Progenitor cell of endocrine pancreas (in vitro differentiated cells): ENCODE data around the gene ABCB9. TPM values are rescaled to one million over a fixed set of nuclear protein-coding genes. Genes with fewer than 3 reads are reported as not detected.

Experiments
- DNase-seq: peaks from one replicate; pipeline ENCODE4 v3.0.0; 2021; ENCODE audit warnings: low spot score; ENCODE audit not compliant: unreplicated experiment
- H3K27ac Mint-ChIP-seq: 2 replicates; pipeline ENCODE4 v1.8.0; 2021; ENCODE audit warnings: mild to moderate bottlenecking, moderate library complexity, mixed read lengths
- H3K27me3 Mint-ChIP-seq: 2 replicates; pipeline ENCODE4 v1.8.0; 2021; ENCODE audit warnings: mixed read lengths
- H3K36me3 Mint-ChIP-seq: 2 replicates; pipeline ENCODE4 v1.8.0; 2022; ENCODE audit warnings: mixed read lengths; ENCODE audit not compliant: insufficient read depth
- H3K4me1 Mint-ChIP-seq: 2 replicates; pipeline ENCODE4 v1.8.0; 2021; ENCODE audit warnings: low read depth, mixed read lengths
- H3K4me3 Mint-ChIP-seq: 2 replicates; pipeline ENCODE4 v1.8.0; 2021; ENCODE audit warnings: low read depth, mild to moderate bottlenecking, moderate library complexity, mixed read lengths
- H3K9me3 Mint-ChIP-seq: 2 replicates; pipeline ENCODE4 v1.8.0; 2021; ENCODE audit warnings: low read depth, mixed read lengths
- total RNA-seq: library from RNA; stranded (reverse); gene quantifications from 2 replicates; pipeline ENCODE4 v1.2.1, GENCODE V29; 2021
- TF ChIP-seq, protein P1 (sequence below): fragments of 200-600 bp; sonication (generic); IDR thresholded peaks from one replicate; pipeline ENCODE4 v1.5.0; 2021; ENCODE audit warnings: antibody characterized with exemption, mild to moderate bottlenecking; ENCODE audit not compliant: unreplicated experiment

The ABCB9 gene
- total RNA-seq, 1 donor from 2014 or later: 10.4 TPM

DNA sequence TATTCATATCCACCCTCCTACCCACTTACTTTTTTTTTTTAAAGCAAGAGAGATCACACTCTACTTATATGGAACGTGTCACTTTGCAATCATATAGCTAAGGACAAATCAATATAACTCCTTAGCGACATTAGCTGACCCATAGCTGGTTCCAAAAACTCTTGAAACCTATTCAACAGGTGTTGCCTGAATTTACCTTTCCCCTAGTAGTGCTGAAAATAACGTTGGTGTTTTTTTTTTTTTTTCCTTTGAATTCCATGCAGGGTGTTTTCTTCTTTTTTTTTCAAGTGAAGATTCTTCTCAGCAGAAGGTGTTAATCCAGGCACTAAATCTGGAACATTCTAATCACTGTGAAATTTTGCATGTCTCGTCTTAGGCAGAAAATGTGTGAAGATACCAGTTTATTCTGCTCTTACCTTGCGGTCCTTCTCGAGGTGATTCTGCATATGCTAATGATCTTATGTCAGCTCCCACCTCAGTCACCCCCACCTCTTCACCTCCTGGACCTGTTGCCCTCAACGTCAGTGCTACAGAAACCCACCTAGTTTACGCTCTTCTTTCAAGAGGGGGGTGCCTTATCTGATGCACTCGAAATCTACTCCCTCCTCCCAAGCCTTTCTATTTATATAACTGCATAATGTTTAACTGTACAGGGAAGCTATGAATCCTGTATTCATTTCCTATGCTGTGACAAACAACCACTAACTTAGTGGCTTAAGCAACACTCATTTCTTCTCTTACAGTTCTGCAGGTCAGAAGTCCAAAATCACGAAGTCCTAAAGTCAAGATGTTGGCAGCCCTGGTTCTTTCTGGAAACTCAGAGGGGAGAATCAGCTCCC lies 63.2 kb downstream of the ABCB9 start:
- Mint-ChIP-seq H3K27ac (no peak overlapping the region), H3K4me1 (peaks cover 19% of the 10 kb centered on the region), H3K27me3 (peaks cover 2% of the 10 kb centered on the region), H3K36me3 (no peaks in the 10 kb centered on the region), H3K9me3 (no peaks in the 10 kb centered on the region), H3K4me3 (no peak overlapping the region)
- no peak for DNase-seq
- TF ChIP-seq, protein P1, sequence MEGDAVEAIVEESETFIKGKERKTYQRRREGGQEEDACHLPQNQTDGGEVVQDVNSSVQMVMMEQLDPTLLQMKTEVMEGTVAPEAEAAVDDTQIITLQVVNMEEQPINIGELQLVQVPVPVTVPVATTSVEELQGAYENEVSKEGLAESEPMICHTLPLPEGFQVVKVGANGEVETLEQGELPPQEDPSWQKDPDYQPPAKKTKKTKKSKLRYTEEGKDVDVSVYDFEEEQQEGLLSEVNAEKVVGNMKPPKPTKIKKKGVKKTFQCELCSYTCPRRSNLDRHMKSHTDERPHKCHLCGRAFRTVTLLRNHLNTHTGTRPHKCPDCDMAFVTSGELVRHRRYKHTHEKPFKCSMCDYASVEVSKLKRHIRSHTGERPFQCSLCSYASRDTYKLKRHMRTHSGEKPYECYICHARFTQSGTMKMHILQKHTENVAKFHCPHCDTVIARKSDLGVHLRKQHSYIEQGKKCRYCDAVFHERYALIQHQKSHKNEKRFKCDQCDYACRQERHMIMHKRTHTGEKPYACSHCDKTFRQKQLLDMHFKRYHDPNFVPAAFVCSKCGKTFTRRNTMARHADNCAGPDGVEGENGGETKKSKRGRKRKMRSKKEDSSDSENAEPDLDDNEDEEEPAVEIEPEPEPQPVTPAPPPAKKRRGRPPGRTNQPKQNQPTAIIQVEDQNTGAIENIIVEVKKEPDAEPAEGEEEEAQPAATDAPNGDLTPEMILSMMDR: no peak

DNA sequence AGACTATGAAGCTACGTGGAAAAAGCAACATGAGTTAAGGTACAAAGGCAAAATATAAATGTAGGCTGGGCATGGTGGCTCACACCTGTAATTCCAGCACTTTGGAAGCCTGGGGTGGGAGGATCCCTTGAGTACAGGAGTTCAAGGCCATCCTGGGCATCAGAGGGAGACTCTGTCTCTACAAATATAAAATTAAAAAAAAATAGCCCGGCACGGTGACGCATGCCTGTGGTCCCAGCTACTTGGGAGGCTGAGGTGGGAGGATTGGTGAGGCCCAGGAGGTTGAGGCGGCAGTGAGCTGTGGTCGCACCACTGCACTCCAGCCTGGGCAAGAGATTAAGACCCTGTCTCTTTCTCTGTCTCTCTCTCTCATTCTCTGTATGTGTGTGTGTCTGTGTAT lies 66.4 kb downstream of the ABCB9 start:
- DNase-seq: no peak
- Mint-ChIP-seq H3K27ac (peak overlapping the region; percentile 20), H3K4me3 (no peak overlapping the region), H3K27me3 (peaks cover 8% of the 10 kb centered on the region), H3K4me1 (peaks cover 25% of the 10 kb centered on the region), H3K9me3 (peaks cover 5% of the 10 kb centered on the region), H3K36me3 (no peaks in the 10 kb centered on the region)
- TF ChIP-seq, protein P1: no peak

DNA sequence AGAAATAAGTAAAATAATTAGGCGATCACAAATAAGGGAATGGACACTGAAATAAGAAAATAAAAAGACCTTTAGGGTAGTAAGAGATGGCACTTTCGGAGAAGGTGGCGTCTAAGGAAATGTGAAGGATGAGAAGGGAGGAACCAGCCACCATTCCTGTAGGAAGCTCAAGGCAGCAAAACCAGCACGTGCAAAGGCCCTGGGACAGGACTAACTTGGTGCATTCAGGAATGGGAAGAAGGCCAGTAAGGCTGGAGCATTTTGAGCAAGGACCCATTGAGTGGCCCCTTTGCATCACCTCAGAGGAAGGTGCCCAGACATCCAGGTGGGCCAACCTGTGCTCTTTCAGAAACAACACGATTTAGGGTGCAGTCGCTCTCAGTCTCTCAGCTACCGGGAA lies 69.6 kb downstream of the ABCB9 start:
- no peak for DNase-seq
- peaks cover 5% of the 10 kb centered on the region for H3K9me3 Mint-ChIP-seq
- H3K4me1 Mint-ChIP-seq: peaks cover 40% of the 10 kb centered on the region
- peak overlapping the region; percentile 95 for H3K27ac Mint-ChIP-seq
- H3K36me3 Mint-ChIP-seq: no peaks in the 10 kb centered on the region
- peak overlapping the region; percentile 94 for H3K4me3 Mint-ChIP-seq
- H3K27me3 Mint-ChIP-seq: peaks cover 6% of the 10 kb centered on the region
- TF ChIP-seq, protein P1: no peak

DNA sequence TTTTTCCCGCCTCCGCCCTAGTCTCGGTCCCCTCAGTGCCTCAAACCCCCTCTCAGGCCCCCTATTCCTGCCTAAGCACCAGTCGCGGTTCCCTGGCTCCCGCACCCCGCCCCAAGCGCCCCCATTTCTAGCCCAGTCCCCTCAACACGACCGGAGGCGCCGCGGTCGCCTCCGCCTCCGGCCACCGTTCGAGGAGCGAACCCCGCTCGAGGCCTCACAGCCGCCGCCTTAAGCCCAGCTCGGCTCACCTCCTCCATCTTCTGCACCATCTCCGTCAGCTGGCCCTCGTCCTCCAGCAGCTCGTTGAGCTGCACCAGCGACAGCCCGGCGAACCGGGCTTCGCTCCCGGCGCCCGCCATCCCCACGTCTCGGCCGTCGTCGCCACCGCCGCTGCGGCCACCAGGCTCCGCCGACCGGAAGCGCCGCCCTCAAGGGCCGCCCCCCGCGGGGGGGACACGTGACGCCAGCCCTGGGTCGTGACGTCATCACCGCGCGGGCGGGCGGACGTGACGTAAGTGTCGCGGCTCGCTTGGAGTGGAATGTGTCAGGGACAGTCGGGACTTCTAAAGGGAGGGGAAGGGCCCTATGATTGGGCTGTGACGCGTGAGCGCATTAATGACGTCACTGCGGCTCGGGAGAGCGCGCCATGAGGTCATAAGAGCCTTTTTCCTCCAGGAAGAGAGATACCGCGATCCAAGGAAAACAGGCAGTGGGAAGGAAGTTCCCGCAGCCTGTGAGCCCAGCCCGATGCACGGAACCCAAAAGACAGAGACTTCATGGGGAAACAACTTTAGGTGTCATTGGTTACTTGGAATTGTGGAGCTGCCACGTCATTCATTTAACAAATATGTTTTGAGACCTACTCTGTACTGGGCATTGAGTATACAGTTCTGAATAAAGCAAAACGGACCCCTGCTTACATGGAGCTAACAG lies 70.3 kb downstream of the ABCB9 start, which contains the start of gene VPS37B:
VPS37B (minus strand) TSS at position 421 of the 933 bp plus-strand sequence; CDS start at position 359, 62 bp downstream.
- peak within 1 kb of the TSS; percentile 94 for H3K4me3 Mint-ChIP-seq
- H3K4me1 Mint-ChIP-seq: peaks cover 44% of the 10 kb centered on the region
- DNase-seq: peak; percentile 71
- no peaks in the 10 kb centered on the region for H3K36me3 Mint-ChIP-seq
- peaks cover 6% of the 10 kb centered on the region for H3K27me3 Mint-ChIP-seq
- peak within 1 kb of the TSS; percentile 95 for H3K27ac Mint-ChIP-seq
- H3K9me3 Mint-ChIP-seq: peaks cover 5% of the 10 kb centered on the region
- TF ChIP-seq, protein P1: no peak

DNA sequence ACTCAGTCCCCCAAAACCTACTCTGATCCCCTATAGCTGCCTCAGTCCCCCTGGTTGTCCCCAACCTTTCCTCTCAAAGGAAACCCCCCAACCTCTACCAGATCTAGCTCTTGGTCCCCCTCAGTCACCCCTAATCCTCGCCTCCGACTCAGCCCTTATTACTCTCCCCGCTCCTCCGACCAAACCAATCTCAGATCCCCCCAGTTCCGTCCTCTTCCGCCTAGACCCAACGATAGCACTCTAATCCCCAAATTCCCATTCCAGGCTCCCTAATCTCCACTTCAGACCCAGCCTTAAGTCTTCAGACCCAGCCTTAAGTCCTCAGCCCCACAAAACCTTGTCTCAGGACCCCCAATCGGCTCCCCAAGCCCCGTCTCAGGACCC lies 71.0 kb downstream of the ABCB9 start:
- H3K9me3 Mint-ChIP-seq: peaks cover 5% of the 10 kb centered on the region
- TF ChIP-seq, protein P1: no peak
- H3K4me1 Mint-ChIP-seq: peaks cover 48% of the 10 kb centered on the region
- H3K4me3 Mint-ChIP-seq: peak overlapping the region; percentile 94
- H3K27ac Mint-ChIP-seq: peak overlapping the region; percentile 95
- no peaks in the 10 kb centered on the region for H3K36me3 Mint-ChIP-seq
- no peak for DNase-seq
- peaks cover 6% of the 10 kb centered on the region for H3K27me3 Mint-ChIP-seq
